ENCODE results near the gene CHMP4A.

DNA sequence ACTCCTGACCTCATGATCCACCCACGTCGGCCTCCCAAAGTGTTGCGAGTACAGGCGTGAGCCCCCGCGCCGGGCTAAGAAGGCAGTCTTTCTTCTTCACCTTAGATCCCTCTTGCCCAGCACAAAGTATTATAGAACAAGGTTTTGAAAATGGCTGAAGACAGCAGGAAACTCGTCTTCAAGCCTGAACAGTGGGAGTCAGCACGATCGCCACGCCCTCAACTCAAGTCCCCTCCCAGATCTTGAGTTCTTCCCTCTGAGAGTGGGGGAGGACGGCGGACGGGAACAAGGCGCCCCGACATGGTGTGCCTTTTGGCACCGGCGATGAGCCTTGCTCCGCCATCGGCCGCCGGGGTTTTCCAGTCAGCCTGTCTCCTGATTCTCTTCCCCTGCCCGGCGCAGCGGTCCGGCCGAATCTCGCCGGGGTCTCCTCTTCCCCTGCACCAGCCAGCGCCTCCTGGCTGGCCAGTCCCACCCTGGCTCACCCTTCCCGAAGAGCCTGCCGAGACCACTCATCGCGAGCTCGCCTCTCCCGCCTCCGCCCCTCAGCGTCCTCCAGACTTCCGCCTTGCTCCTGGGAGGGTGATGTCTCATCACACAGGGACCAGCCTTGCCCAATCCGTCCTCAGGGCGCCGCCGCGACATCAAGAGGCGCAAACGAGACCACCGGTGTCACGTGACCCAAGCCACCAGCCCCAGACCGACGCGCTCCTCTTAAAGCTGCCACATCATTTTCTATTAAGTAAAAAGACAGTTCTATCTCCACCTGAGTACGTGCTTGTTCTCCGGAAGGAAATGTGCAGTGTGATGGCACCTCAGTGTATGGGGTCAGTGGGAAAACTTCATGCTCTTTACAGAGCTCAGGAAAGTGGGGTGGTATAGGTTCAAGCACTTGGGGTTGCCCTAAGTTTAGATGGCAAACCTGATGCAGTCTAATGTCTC lies at the start of gene CHMP4A:
- TF ChIP-seq, protein P1, sequence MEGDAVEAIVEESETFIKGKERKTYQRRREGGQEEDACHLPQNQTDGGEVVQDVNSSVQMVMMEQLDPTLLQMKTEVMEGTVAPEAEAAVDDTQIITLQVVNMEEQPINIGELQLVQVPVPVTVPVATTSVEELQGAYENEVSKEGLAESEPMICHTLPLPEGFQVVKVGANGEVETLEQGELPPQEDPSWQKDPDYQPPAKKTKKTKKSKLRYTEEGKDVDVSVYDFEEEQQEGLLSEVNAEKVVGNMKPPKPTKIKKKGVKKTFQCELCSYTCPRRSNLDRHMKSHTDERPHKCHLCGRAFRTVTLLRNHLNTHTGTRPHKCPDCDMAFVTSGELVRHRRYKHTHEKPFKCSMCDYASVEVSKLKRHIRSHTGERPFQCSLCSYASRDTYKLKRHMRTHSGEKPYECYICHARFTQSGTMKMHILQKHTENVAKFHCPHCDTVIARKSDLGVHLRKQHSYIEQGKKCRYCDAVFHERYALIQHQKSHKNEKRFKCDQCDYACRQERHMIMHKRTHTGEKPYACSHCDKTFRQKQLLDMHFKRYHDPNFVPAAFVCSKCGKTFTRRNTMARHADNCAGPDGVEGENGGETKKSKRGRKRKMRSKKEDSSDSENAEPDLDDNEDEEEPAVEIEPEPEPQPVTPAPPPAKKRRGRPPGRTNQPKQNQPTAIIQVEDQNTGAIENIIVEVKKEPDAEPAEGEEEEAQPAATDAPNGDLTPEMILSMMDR (IDR thresholded peaks at IDR 0.05; ENCODE audit: low read depth, low read length): no peak
- peak; percentile 94 for TF ChIP-seq POLR2A (IDR thresholded peaks at IDR 0.05; ENCODE audit: extremely low read depth, insufficient read length)
- peak; percentile 77; the same call in 1 of the 2 replicates for TF ChIP-seq MYC (IDR thresholded peaks at IDR 0.05; ENCODE audit: low read depth, low read length)
- TF ChIP-seq, protein P2, sequence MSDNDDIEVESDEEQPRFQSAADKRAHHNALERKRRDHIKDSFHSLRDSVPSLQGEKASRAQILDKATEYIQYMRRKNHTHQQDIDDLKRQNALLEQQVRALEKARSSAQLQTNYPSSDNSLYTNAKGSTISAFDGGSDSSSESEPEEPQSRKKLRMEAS (IDR thresholded peaks at IDR 0.05; ENCODE audit: low read depth, low read length): peak; percentile 85
